Kidney (tissue), 14 donors: ENCODE data around the gene INKA2. TPM values are rescaled to one million over a fixed set of nuclear protein-coding genes. Genes with fewer than 3 reads are reported as not detected.

Experiments
- DNase-seq, 5 donors: peaks; one replicate each; pipeline ENCODE4 v3.0.0-alpha.2; 2013 to 2020
- FAIRE-seq: peaks from 2 replicates; lab custom pipeline; 2012; peaks lifted over from hg19 to GRCh38; lab: Jason Lieb, UNC
- H3K27ac ChIP-seq, 2 donors: one replicate each; pipeline ENCODE4 v1.7.0; 2013; ENCODE audit warnings: low read depth in 2 of 2, low read length in 2 of 2, inconsistent platforms in 1 of 2
- H3K27me3 ChIP-seq: one replicate; pipeline ENCODE4 v1.7.1; 2013; ENCODE audit warnings: low read length, inconsistent platforms; ENCODE audit not compliant: control insufficient read depth, insufficient read depth
- H3K36me3 ChIP-seq, 3 donors: one replicate each; pipeline versions ENCODE4 v1.7.0 to v1.7.1; 2013; ENCODE audit warnings: low read length in 3 of 3, control low read depth in 1 of 3, inconsistent platforms in 1 of 3; ENCODE audit not compliant: insufficient read depth in 3 of 3, control insufficient read depth in 2 of 3
- H3K4me1 ChIP-seq, 3 donors: one replicate each; pipeline versions ENCODE4 v1.7.0 to v1.7.1; 2013; ENCODE audit warnings: low read length in 3 of 3, inconsistent platforms in 1 of 3, low read depth in 1 of 3; ENCODE audit not compliant: control insufficient read depth in 2 of 3, insufficient read depth in 2 of 3
- H3K4me3 ChIP-seq, 3 donors: one replicate each; pipeline versions ENCODE4 v1.7.0 to v1.8.1; 2013; ENCODE audit warnings: low read length in 3 of 3, control low read depth in 1 of 3, inconsistent platforms in 1 of 3
- H3K9ac ChIP-seq, 3 donors: one replicate each; pipeline versions ENCODE4 v1.7.0 to v1.7.1; 2013; ENCODE audit warnings: low read length in 3 of 3, control low read depth in 1 of 3, inconsistent platforms in 1 of 3
- H3K9me3 ChIP-seq, 3 donors: one replicate each; pipeline versions ENCODE4 v1.7.0 to v1.7.1; 2013; ENCODE audit warnings: low read length in 3 of 3, control low read depth in 1 of 3, inconsistent platforms in 1 of 3; ENCODE audit not compliant: control insufficient read depth in 2 of 3, insufficient read depth in 1 of 3
- intact Hi-C: fragments of 100-400 bp; cut with DNase I; formaldehyde crosslinking; loops from one replicate; pipeline ENCODE4 v1.11.1; 2022
- polyA plus RNA-seq: library from polyadenylated mRNA; stranded (reverse); fragments of 350-450 nt; fragmentation: Illumina TruSeq; extraction: RNeasy Lipid Tissue Mini Kit (QIAGEN cat#74804); gene quantifications from one replicate; pipeline ENCODE4 v1.2.3, GENCODE V29; 2014; ENCODE audit warnings: low read depth, low replicate concordance; ENCODE audit not compliant: insufficient read depth
- total RNA-seq: library from RNA; stranded (reverse); fragmentation: NEBNext Ultra II Directional; extraction: Animal tissue kit (Norgen Biotek cat#: 25700); gene quantifications from one replicate; pipeline ENCODE4 v1.2.1, GENCODE V29; 2021
- TF ChIP-seq, protein P1 (sequence below): IDR thresholded peaks from 3 replicates; pipeline ENCODE4 v1.5.1; 2012; ENCODE audit warnings: mild to moderate bottlenecking, moderate library complexity, borderline replicate concordance; ENCODE audit not compliant: insufficient read depth; ENCODE audit errors: extremely low read depth
- donor health status: control.
- donor health status: control.
- donor health status: control.
- donor health status: control.
- donor health status: control.
- donor health status: DM: yes; HTN: yes; CAD: no.
- donor health status: Normal renal cell carcinoma (clear cell type).

The INKA2 gene
- total and polyA plus RNA-seq, 2 donors from 2014 or later, result 3.5 to 5.6 TPM

DNA sequence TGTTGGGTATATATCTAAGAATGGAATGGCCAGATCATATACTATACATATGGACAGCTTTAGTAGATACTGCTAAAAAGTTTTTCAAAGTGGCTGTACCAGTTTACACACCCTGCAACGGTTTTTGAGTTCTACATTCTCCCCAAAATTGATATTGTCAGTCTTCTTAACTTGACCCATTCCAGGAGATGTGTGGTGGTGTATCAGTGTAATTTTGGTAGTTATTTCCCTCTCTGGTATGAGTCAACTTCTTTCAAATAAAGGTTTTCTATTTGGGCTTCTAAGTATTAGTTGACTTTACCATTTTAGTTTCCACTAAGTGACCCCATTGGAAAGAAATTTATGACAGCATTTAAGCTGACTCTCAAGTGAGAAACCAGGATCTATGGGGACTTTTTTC is 29.2 kb downstream of the INKA2 start:
- DNase-seq (no peak), FAIRE-seq (no peak)
- H3K27ac ChIP-seq, result no peak overlapping the region
- no peak overlapping the region for H3K9ac ChIP-seq
- H3K9me3 ChIP-seq, result no peaks in the 10 kb centered on the region
- TF ChIP-seq, protein P1, sequence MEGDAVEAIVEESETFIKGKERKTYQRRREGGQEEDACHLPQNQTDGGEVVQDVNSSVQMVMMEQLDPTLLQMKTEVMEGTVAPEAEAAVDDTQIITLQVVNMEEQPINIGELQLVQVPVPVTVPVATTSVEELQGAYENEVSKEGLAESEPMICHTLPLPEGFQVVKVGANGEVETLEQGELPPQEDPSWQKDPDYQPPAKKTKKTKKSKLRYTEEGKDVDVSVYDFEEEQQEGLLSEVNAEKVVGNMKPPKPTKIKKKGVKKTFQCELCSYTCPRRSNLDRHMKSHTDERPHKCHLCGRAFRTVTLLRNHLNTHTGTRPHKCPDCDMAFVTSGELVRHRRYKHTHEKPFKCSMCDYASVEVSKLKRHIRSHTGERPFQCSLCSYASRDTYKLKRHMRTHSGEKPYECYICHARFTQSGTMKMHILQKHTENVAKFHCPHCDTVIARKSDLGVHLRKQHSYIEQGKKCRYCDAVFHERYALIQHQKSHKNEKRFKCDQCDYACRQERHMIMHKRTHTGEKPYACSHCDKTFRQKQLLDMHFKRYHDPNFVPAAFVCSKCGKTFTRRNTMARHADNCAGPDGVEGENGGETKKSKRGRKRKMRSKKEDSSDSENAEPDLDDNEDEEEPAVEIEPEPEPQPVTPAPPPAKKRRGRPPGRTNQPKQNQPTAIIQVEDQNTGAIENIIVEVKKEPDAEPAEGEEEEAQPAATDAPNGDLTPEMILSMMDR, result no peak
- H3K4me1 ChIP-seq, result no peaks in the 10 kb centered on the region
- H3K4me3 ChIP-seq, result no peak overlapping the region
- intact Hi-C loops, result no loop called here
- H3K27me3 ChIP-seq, result no peaks in the 10 kb centered on the region
- peaks cover 0 to 2% (median 0%) of the 10 kb centered on the region in 3 donors for H3K36me3 ChIP-seq

DNA sequence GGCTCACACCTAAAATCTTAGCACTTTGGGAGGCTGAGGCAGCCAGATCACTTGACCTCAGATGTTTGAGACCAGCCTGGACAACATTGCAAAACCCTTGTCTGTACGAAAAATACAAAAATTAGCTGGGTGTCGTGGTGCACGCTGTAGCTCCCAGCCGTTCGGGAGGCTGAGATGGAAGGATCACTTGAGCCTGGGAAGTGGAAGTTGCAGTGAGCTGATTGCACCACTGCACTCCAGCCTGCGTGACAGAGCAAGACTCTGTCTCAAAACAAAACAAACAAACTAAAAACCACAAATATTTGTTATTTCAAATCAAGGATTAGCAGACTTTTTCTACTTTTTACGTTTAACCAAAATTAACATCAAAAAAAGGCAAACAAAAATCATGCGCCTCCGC is 31.3 kb downstream of the INKA2 start:
- Histone ChIP-seq H3K4me3 (no peak overlapping the region), H3K9ac (no peak overlapping the region), H3K27me3 (no peaks in the 10 kb centered on the region), H3K36me3 (peaks cover 0 to 6% (median 4%) of the 10 kb centered on the region in 3 donors), H3K9me3 (no peaks in the 10 kb centered on the region), H3K27ac (no peak overlapping the region), H3K4me1 (no peaks in the 10 kb centered on the region)
- intact Hi-C loops, result no loop called here
- peak in 1 of 5 donors; percentile 73 for DNase-seq
- no peak for FAIRE-seq
- TF ChIP-seq, protein P1, result no peak

DNA sequence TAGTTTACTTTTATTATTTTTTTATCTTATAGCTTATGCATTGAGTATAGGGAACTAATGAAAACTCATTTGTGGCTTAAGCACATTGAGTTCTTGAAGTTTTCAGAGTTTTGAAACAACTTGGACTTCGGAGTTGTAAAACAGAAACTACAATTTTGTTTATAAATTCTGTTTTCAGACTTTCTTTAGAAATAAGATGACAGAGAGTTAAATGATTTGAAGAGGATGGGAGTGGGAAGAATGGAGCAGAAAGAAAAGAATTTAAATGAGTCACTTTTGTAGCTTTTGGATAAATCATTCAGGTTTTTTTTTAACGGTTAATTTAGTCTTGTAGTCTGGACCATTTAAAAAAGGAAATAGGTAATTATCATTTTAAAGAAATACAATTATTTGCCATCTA is 32.3 kb downstream of the INKA2 start:
- Histone ChIP-seq H3K36me3 (peaks cover 0 to 6% (median 4%) of the 10 kb centered on the region in 3 donors), H3K9ac (no peak overlapping the region), H3K4me1 (no peaks in the 10 kb centered on the region), H3K9me3 (no peaks in the 10 kb centered on the region), H3K27ac (no peak overlapping the region), H3K27me3 (no peaks in the 10 kb centered on the region), H3K4me3 (no peak overlapping the region)
- FAIRE-seq (no peak), DNase-seq (no peak)
- intact Hi-C loops, result no loop called here
- TF ChIP-seq, protein P1, result no peak

DNA sequence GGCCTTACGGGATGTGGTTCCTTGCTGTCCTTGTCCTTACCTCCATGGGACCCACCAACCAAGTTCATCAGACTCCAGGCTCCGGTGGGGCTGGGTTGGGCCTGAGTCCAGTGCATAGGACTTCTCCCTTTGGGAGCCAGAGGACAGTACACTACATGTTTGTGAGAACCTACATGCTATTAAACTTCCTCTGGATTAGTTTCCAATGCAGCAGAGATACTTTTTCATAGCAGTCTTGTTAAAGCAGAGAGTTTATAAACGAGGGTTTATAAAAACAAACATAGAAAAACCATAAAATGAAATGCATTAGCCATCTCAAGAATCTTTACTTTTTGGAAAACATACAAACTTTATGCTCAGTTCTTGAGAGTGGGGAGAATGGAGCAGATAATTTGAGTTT is 33.4 kb downstream of the INKA2 start:
- Histone ChIP-seq H3K27ac (no peak overlapping the region), H3K27me3 (no peaks in the 10 kb centered on the region), H3K4me1 (no peaks in the 10 kb centered on the region), H3K9me3 (no peaks in the 10 kb centered on the region), H3K4me3 (no peak overlapping the region), H3K9ac (no peak overlapping the region), H3K36me3 (peaks cover 2 to 10% (median 9%) of the 10 kb centered on the region in 3 donors)
- TF ChIP-seq, protein P1, result no peak
- DNase-seq (no peak), FAIRE-seq (no peak)
- intact Hi-C loops, result no loop called here
